ENCODE measurements around the gene MRPL4. TPM values are rescaled to one million over a fixed set of nuclear protein-coding genes. Genes with fewer than 3 reads are reported as not detected.
A peak's percentile ranks its signal among the peaks of the same experiment; 100 is the strongest.

MRPL4 gene
- total RNA-seq, 6 experiments from 2014 or later = 33.7 to 109 (median 38.2) TPM

DNA sequence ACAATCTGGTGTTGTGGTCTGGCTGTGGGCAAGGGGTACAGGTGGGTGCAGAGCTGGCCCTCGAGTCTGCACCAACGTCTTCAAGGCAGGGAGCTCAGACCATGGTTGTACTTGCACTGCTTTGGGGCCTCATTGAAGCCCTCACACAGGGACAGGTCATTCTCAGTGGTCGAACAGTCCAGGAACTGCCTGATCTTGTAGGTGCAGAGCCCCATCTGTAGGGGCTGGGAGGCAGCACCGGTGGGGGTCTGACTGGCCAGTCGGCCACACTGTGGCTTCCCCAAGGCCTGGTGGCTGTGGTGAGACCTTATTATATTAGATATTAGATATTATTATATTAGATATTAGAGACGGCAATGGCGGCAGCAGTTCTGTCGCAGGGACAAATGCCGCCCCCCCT is 34.9 kb upstream of the MRPL4 start:
- ATAC-seq (no peak), DNase-seq (no peak)
- no peak overlapping the region for H3K4me3 ChIP-seq
- intact Hi-C loops (cut with DNase I) = no loop called here
- H3K36me3 ChIP-seq = no peaks in the 10 kb centered on the region
- no peak overlapping the region for H3K27ac ChIP-seq
- H3K4me1 ChIP-seq = peaks cover 0 to 15% (median 0%) of the 10 kb centered on the region in 4 donors
- WGBS (ENCODE audit: insufficient coverage, low coverage, low lambda C conversion rate, missing lambda C conversion rate) = 100% methylated on average over 1 of the region's 9 CpGs
- TF ChIP-seq POLR2A (IDR thresholded peaks at IDR 0.05) = no peak
- TF ChIP-seq, protein P1, sequence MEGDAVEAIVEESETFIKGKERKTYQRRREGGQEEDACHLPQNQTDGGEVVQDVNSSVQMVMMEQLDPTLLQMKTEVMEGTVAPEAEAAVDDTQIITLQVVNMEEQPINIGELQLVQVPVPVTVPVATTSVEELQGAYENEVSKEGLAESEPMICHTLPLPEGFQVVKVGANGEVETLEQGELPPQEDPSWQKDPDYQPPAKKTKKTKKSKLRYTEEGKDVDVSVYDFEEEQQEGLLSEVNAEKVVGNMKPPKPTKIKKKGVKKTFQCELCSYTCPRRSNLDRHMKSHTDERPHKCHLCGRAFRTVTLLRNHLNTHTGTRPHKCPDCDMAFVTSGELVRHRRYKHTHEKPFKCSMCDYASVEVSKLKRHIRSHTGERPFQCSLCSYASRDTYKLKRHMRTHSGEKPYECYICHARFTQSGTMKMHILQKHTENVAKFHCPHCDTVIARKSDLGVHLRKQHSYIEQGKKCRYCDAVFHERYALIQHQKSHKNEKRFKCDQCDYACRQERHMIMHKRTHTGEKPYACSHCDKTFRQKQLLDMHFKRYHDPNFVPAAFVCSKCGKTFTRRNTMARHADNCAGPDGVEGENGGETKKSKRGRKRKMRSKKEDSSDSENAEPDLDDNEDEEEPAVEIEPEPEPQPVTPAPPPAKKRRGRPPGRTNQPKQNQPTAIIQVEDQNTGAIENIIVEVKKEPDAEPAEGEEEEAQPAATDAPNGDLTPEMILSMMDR (IDR thresholded peaks at IDR 0.05) = no peak
- H3K9me3 ChIP-seq = no peaks in the 10 kb centered on the region
- H3K27me3 ChIP-seq = no peaks in the 10 kb centered on the region

DNA sequence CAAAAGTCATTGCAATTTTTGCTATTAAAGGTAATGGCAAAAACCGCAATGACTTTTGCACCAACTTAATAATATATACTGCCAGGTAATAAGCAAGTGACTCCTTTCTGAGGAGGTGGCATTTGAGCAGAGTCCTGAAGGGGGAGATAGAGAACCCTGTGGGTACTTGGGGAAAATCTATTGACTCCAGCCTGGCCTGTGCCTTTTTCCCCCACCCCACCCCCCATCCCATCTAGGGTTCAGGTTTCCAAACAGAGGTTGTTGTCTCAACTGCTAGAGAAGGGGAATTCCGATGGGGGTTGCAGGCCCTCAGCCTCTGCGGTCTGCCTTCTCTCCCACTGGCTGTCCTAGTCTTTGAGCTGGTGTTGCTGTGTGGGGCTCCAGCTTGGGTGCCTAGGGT is 32.3 kb upstream of the MRPL4 start:
- intact Hi-C loops (cut with DNase I) = no loop called here
- no peaks in the 10 kb centered on the region for H3K9me3 ChIP-seq
- H3K27me3 ChIP-seq = no peaks in the 10 kb centered on the region
- no peak overlapping the region for H3K27ac ChIP-seq
- DNase-seq (peak in 1 of 3 donors; percentile 25), ATAC-seq (peak; percentile 62 to 84 (median 68))
- TF ChIP-seq, protein P1 (IDR thresholded peaks at IDR 0.05) = peak; percentile 29 to 49 (median 38)
- no peak for TF ChIP-seq POLR2A (IDR thresholded peaks at IDR 0.05)
- H3K4me1 ChIP-seq = peaks cover 0 to 15% (median 0%) of the 10 kb centered on the region in 4 donors
- WGBS (ENCODE audit: insufficient coverage, low coverage, low lambda C conversion rate, missing lambda C conversion rate) = 11% methylated on average over 3 of the region's 3 CpGs
- H3K4me3 ChIP-seq = no peak overlapping the region
- H3K36me3 ChIP-seq = no peaks in the 10 kb centered on the region

DNA sequence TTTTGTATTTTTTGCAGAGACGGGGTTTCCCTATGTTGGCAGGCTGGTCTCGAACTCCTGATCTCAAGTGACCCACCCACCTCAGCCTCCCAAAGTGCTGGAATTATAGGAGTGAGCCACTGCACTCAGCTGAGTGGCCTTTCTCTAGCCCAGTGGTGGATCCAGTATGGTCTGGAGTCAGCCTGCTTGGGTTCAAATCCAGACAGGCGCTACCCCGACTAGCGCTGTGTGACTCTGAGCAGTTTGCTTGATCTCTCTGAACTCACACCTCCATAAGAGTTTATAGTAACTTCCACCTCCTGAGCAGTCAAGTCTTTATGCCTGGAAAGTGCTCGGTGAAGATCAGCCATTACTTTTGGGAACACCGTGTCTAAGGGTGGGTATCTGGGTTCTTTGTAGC is 31.3 kb upstream of the MRPL4 start:
- H3K4me3 ChIP-seq = no peak overlapping the region
- H3K4me1 ChIP-seq = peaks cover 0 to 15% (median 0%) of the 10 kb centered on the region in 4 donors
- no peaks in the 10 kb centered on the region for H3K36me3 ChIP-seq
- no peaks in the 10 kb centered on the region for H3K9me3 ChIP-seq
- H3K27me3 ChIP-seq = no peaks in the 10 kb centered on the region
- TF ChIP-seq, protein P1 (IDR thresholded peaks at IDR 0.05) = no peak
- no peak for TF ChIP-seq POLR2A (IDR thresholded peaks at IDR 0.05)
- H3K27ac ChIP-seq = no peak overlapping the region
- 79% methylated on average over 2 of the region's 7 CpGs for WGBS (ENCODE audit: insufficient coverage, low coverage, low lambda C conversion rate, missing lambda C conversion rate)
- ATAC-seq = no peak
- intact Hi-C loops (cut with DNase I) = no loop called here
- no peak for DNase-seq

DNA sequence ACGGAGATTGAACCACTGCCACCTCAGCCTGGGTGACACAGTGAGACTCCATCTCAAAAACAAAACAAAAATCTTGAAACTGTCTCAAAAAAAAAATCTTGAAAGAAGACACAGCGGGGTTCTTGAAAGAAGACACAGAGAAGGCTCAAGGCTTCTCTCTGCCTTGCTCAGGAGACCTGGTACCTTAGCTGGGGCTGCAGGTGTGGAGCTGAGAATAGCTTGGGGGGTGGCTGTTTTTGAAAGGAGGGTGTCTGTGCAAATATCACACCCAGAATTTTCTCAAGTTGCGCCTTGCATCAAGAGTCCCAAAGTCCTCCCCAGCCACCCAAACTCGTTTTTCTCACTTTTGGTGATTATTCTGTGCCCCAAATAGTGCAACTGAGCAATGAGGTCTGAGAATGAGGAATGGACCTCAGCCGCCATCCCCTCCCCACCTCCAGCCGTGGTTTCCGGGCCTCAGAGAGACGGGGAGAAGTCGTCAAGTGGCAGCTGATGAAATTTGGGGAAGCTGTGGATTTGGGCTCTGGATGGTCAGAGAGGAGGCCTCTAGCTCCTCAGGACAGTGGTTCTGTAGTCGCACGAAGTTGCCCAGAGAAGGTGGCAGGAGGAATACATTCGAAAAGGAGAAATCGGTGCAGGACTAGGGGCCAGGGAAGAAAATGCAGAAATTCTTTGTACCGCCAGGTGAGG is 29.7 kb upstream of the MRPL4 start:
- ATAC-seq (no peak), DNase-seq (no peak)
- Histone ChIP-seq H3K27ac (no peak overlapping the region), H3K36me3 (no peaks in the 10 kb centered on the region), H3K4me3 (no peak overlapping the region), H3K4me1 (peaks cover 0 to 15% (median 0%) of the 10 kb centered on the region in 4 donors), H3K9me3 (no peaks in the 10 kb centered on the region), H3K27me3 (no peaks in the 10 kb centered on the region)
- intact Hi-C loops (cut with DNase I) = no loop called here
- TF ChIP-seq, protein P1 (IDR thresholded peaks at IDR 0.05) = no peak
- TF ChIP-seq POLR2A (IDR thresholded peaks at IDR 0.05) = no peak
- WGBS (ENCODE audit: insufficient coverage, low coverage, low lambda C conversion rate, missing lambda C conversion rate) = 71% methylated on average over 14 of the region's 14 CpGs
